ENCODE results near the gene AMBRA1.

GRCh38 chr11:46528445-46529094, 65.3 kb downstream of the AMBRA1 start:
- TF ChIP-seq CSDC2 (CRISPR knock-in tag; IDR thresholded peaks at IDR 0.05): no peak
- TF ChIP-seq CSRNP3 (CRISPR knock-in tag; IDR thresholded peaks at IDR 0.05): no peak
- no peak for TF ChIP-seq ZFP30 (CRISPR knock-in tag; IDR thresholded peaks at IDR 0.05)

Measured in SK-N-SH treated with all-trans-retinoic acid at 6 μM for 48 hours (cell line).